Measurements from ENCODE around the gene C1orf116.

DNA sequence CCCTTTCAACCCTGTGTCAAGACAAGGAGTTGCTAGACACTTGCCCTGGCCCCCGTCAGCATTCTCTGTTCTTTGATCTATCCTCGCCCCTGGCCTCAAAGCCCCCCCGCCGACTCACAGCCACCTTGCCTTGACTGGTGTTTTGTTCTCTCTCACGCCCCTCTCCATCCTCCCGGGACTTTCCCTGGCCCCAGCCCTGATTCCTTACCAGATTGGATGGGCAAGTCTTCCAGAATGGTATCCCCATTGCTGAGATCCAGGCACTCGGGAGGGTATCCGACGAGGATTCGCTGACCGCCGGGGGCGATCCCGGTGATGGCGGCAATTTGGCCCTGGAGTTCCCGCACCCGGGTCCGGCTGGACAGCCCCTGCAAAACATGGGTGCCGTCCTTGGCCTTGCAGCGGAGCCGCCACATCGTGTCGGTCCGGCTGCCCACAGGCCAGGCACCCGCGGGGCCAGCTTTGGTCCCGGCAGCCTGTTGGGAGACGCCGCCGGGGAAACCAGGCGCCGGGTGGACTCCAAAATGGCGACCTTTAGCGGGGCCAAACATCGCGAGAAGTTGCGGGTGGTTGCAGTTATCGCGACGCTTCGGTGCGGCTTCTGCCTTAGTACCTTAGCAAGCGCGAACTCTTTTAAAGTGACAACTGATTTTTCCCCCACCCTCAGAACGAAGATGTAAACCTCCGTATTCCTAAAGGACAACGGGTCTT, 18.1 kb upstream of the C1orf116 start:
- TF ChIP-seq, protein P1, sequence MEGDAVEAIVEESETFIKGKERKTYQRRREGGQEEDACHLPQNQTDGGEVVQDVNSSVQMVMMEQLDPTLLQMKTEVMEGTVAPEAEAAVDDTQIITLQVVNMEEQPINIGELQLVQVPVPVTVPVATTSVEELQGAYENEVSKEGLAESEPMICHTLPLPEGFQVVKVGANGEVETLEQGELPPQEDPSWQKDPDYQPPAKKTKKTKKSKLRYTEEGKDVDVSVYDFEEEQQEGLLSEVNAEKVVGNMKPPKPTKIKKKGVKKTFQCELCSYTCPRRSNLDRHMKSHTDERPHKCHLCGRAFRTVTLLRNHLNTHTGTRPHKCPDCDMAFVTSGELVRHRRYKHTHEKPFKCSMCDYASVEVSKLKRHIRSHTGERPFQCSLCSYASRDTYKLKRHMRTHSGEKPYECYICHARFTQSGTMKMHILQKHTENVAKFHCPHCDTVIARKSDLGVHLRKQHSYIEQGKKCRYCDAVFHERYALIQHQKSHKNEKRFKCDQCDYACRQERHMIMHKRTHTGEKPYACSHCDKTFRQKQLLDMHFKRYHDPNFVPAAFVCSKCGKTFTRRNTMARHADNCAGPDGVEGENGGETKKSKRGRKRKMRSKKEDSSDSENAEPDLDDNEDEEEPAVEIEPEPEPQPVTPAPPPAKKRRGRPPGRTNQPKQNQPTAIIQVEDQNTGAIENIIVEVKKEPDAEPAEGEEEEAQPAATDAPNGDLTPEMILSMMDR (conservative IDR thresholded peaks at IDR 0.05 in 1 of 2, IDR thresholded peaks at IDR 0.05 in 1 of 2; ENCODE audit: extremely low read depth in 1 of 2, insufficient read depth in 1 of 2, low read depth in 1 of 2, low read length in 2 of 2), result no peak
- no peak for TF ChIP-seq EZH2 (IDR thresholded peaks at IDR 0.05; ENCODE audit: borderline replicate concordance, low read length)

All from mammary epithelial cell (primary cell).